ENCODE measurements around the gene SCARB1.

The SCARB1 gene

GRCh38 chr12:124764870-124765580 lies 98.6 kb downstream of the SCARB1 start:
- H3K4me2 ChIP-seq (ENCODE audit: low read depth, low read length): no peak overlapping the region
- no peaks in the 10 kb centered on the region for H3K9me2 ChIP-seq (replicated peaks; ENCODE audit: insufficient read depth, low read length)
- H3K27ac ChIP-seq (ENCODE audit: low read length): no peak overlapping the region
- no peak overlapping the region for H3K9ac ChIP-seq (ENCODE audit: low read length)
- no peaks in the 10 kb centered on the region for H3K27me3 ChIP-seq (replicated peaks; ENCODE audit: insufficient read depth, low read length)
- no peaks in the 10 kb centered on the region for H3F3A ChIP-seq (ENCODE audit: insufficient read depth, low read length)
- no peak overlapping the region for H3K4me3 ChIP-seq (ENCODE audit: low read length)
- H3K4me1 ChIP-seq (ENCODE audit: low read length): no peaks in the 10 kb centered on the region
- DNase-seq: no peak
- no peaks in the 10 kb centered on the region for H3K36me3 ChIP-seq (replicated peaks; ENCODE audit: insufficient read depth, low read length)
- TF ChIP-seq CTCF (IDR thresholded peaks at IDR 0.05; ENCODE audit: low read length) (no peak), EZH2 (optimal IDR thresholded peaks at IDR 0.05; ENCODE audit: low read depth, low read length) (no peak), EZH2phosphoT487 (IDR thresholded peaks at IDR 0.05; ENCODE audit: low read length) (no peak)
- no peak overlapping the region for H2AFZ ChIP-seq (ENCODE audit: low read length)
- no peaks in the 10 kb centered on the region for H4K20me1 ChIP-seq (ENCODE audit: insufficient read depth, low read length)
- no peaks in the 10 kb centered on the region for H3K79me2 ChIP-seq (ENCODE audit: low read length)
- H3K9me3 ChIP-seq (replicated peaks; ENCODE audit: insufficient read depth, low read length): no peaks in the 10 kb centered on the region

- Histone ChIP-seq H3K4me1 (ENCODE audit: low read length) (no peaks in the 10 kb centered on the region), H3K9ac (ENCODE audit: low read length) (no peak overlapping the region), H3K27me3 (replicated peaks; ENCODE audit: insufficient read depth, low read length) (no peaks in the 10 kb centered on the region), H3F3A (ENCODE audit: insufficient read depth, low read length) (no peaks in the 10 kb centered on the region), H3K36me3 (replicated peaks; ENCODE audit: insufficient read depth, low read length) (no peaks in the 10 kb centered on the region), H3K79me2 (ENCODE audit: low read length) (no peaks in the 10 kb centered on the region), H3K27ac (ENCODE audit: low read length) (no peak overlapping the region), H3K4me2 (ENCODE audit: low read depth, low read length) (no peak overlapping the region), H2AFZ (ENCODE audit: low read length) (no peak overlapping the region), H3K9me2 (replicated peaks; ENCODE audit: insufficient read depth, low read length) (no peaks in the 10 kb centered on the region), H3K9me3 (replicated peaks; ENCODE audit: insufficient read depth, low read length) (no peaks in the 10 kb centered on the region), H4K20me1 (ENCODE audit: insufficient read depth, low read length) (no peaks in the 10 kb centered on the region), H3K4me3 (ENCODE audit: low read length) (no peak overlapping the region)
- DNase-seq: peak; percentile 25
- TF ChIP-seq CTCF (IDR thresholded peaks at IDR 0.05; ENCODE audit: low read length) (peak; percentile 58), EZH2phosphoT487 (IDR thresholded peaks at IDR 0.05; ENCODE audit: low read length) (no peak)
These were observed 99.2 kb downstream of the SCARB1 start for GRCh38 chr12:124764451-124764850.

GRCh38 chr12:124763594-124763979 lies 100.1 kb downstream of the SCARB1 start:
- no peak overlapping the region for H3K9ac ChIP-seq (ENCODE audit: low read length)
- no peaks in the 10 kb centered on the region for H3K79me2 ChIP-seq (ENCODE audit: low read length)
- no peak overlapping the region for H3K4me2 ChIP-seq (ENCODE audit: low read depth, low read length)
- no peak overlapping the region for H3K27ac ChIP-seq (ENCODE audit: low read length)
- H3F3A ChIP-seq (ENCODE audit: insufficient read depth, low read length): no peaks in the 10 kb centered on the region
- no peak for DNase-seq
- no peaks in the 10 kb centered on the region for H3K9me3 ChIP-seq (replicated peaks; ENCODE audit: insufficient read depth, low read length)
- H3K9me2 ChIP-seq (replicated peaks; ENCODE audit: insufficient read depth, low read length): no peaks in the 10 kb centered on the region
- H3K36me3 ChIP-seq (replicated peaks; ENCODE audit: insufficient read depth, low read length): no peaks in the 10 kb centered on the region
- no peak overlapping the region for H3K4me3 ChIP-seq (ENCODE audit: low read length)
- no peak overlapping the region for H2AFZ ChIP-seq (ENCODE audit: low read length)
- no peaks in the 10 kb centered on the region for H3K4me1 ChIP-seq (ENCODE audit: low read length)
- H3K27me3 ChIP-seq (replicated peaks; ENCODE audit: insufficient read depth, low read length): no peaks in the 10 kb centered on the region
- no peaks in the 10 kb centered on the region for H4K20me1 ChIP-seq (ENCODE audit: insufficient read depth, low read length)
- no peak for TF ChIP-seq EZH2 (optimal IDR thresholded peaks at IDR 0.05; ENCODE audit: low read depth, low read length)
- no peak for TF ChIP-seq CTCF (IDR thresholded peaks at IDR 0.05; ENCODE audit: low read length)
- TF ChIP-seq EZH2phosphoT487 (IDR thresholded peaks at IDR 0.05; ENCODE audit: low read length): no peak
